RWPE2 (cell line): ENCODE data around the gene MRPL40.

Experiments used
- ATAC-seq: fragments of 200-7000 bp; cut with Tn5 transposase; 3 replicates; pipeline ENCODE4 v1.9.1; 2021; ENCODE audit warnings: low read depth
- DNase-seq: peaks from one replicate; pipeline ENCODE4 v3.0.0-alpha.2; 2020; ENCODE audit warnings: low spot score
- H3K27ac ChIP-seq: fragments of 450-650 bp; 2 replicates; pipeline ENCODE4 v1.5.1; 2017; ENCODE audit warnings: mild to moderate bottlenecking; ENCODE audit not compliant: poor library complexity, severe bottlenecking
- H3K27me3 ChIP-seq: fragments of 250-450 bp; sonication (Bioruptor Pico); 2 replicates; pipeline ENCODE4 v1.5.1; 2021; ENCODE audit warnings: mild to moderate bottlenecking, moderate library complexity; ENCODE audit not compliant: insufficient read depth, poor library complexity, severe bottlenecking
- H3K36me3 ChIP-seq: fragments of 250-450 bp; sonication (Bioruptor Pico); 2 replicates; pipeline ENCODE4 v1.5.1; 2020; ENCODE audit warnings: low read depth, mild to moderate bottlenecking, moderate library complexity
- H3K4me1 ChIP-seq: fragments of 250-450 bp; sonication (Bioruptor Pico); 2 replicates; pipeline ENCODE4 v1.5.1; 2021; ENCODE audit warnings: mild to moderate bottlenecking, moderate library complexity; ENCODE audit not compliant: insufficient read depth, poor library complexity, severe bottlenecking
- H3K4me3 ChIP-seq: fragments of 250-450 bp; sonication (Bioruptor Pico); 2 replicates; pipeline ENCODE4 v1.5.1; 2021; ENCODE audit warnings: mild to moderate bottlenecking, moderate library complexity; ENCODE audit not compliant: severe bottlenecking
- H3K9me3 ChIP-seq: fragments of 250-450 bp; sonication (Bioruptor Pico); 2 replicates; pipeline ENCODE4 v1.5.1; 2021; ENCODE audit warnings: mild to moderate bottlenecking, moderate library complexity; ENCODE audit not compliant: severe bottlenecking
- CTCF ChIP-seq: fragments of 450-650 bp; IDR thresholded peaks from one replicate; pipeline ENCODE4 v1.5.1; 2017; ENCODE audit warnings: mild to moderate bottlenecking, moderate library complexity; ENCODE audit not compliant: poor library complexity, severe bottlenecking

The MRPL40 gene

GRCh38 chr22:19471572-19471971 lies 39.2 kb downstream of the MRPL40 start:
- no peaks in the 10 kb centered on the region for H3K27me3 ChIP-seq
- no peaks in the 10 kb centered on the region for H3K4me1 ChIP-seq
- no peak overlapping the region for H3K4me3 ChIP-seq
- DNase-seq (no peak), ATAC-seq (no peak)
- H3K36me3 ChIP-seq = peaks cover 87% of the 10 kb centered on the region
- no peak for TF ChIP-seq CTCF
- H3K27ac ChIP-seq = no peak overlapping the region
- no peaks in the 10 kb centered on the region for H3K9me3 ChIP-seq

DNA sequence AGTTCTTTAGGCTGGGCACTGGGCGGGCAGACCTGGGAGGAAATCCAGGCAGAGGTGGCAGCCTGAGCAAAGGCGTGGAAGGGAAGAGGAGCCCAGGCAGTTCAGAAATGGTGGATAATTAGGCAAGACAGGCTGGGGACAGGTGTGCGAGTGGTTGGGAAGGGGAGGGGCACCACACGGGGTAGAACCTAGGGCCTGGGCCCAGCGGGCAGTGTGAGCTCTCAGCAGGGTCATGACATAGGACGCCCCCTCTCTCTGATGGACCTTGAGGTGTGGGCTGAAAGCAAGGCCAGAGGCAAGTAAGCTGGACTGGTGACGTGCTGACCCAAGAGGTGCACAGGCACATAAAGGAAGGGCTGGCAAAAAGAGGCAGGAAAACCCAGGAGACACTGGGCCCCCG lies 39.9 kb downstream of the MRPL40 start:
- ATAC-seq (no peak), DNase-seq (no peak)
- H3K36me3 ChIP-seq = peaks cover 83% of the 10 kb centered on the region
- peaks cover 3% of the 10 kb centered on the region for H3K4me1 ChIP-seq
- H3K4me3 ChIP-seq = no peak overlapping the region
- no peak for TF ChIP-seq CTCF
- H3K27me3 ChIP-seq = no peaks in the 10 kb centered on the region
- H3K27ac ChIP-seq = no peak overlapping the region
- no peaks in the 10 kb centered on the region for H3K9me3 ChIP-seq

GRCh38 chr22:19473578-19473977 lies 41.2 kb downstream of the MRPL40 start:
- Histone ChIP-seq H3K36me3 (peaks cover 70% of the 10 kb centered on the region), H3K9me3 (no peaks in the 10 kb centered on the region), H3K27ac (no peak overlapping the region), H3K27me3 (no peaks in the 10 kb centered on the region), H3K4me1 (peaks cover 6% of the 10 kb centered on the region), H3K4me3 (no peak overlapping the region)
- ATAC-seq (peak; percentile 55), DNase-seq (no peak)
- peak; percentile 11 for TF ChIP-seq CTCF

- Histone ChIP-seq H3K4me1 (peaks cover 10% of the 10 kb centered on the region), H3K9me3 (no peaks in the 10 kb centered on the region), H3K27ac (no peak overlapping the region), H3K27me3 (no peaks in the 10 kb centered on the region), H3K4me3 (no peak overlapping the region), H3K36me3 (peaks cover 52% of the 10 kb centered on the region)
- ATAC-seq (no peak), DNase-seq (no peak)
- TF ChIP-seq CTCF = no peak
Measured at GRCh38 chr22:19476023-19476422, 43.7 kb downstream of the MRPL40 start.

DNA sequence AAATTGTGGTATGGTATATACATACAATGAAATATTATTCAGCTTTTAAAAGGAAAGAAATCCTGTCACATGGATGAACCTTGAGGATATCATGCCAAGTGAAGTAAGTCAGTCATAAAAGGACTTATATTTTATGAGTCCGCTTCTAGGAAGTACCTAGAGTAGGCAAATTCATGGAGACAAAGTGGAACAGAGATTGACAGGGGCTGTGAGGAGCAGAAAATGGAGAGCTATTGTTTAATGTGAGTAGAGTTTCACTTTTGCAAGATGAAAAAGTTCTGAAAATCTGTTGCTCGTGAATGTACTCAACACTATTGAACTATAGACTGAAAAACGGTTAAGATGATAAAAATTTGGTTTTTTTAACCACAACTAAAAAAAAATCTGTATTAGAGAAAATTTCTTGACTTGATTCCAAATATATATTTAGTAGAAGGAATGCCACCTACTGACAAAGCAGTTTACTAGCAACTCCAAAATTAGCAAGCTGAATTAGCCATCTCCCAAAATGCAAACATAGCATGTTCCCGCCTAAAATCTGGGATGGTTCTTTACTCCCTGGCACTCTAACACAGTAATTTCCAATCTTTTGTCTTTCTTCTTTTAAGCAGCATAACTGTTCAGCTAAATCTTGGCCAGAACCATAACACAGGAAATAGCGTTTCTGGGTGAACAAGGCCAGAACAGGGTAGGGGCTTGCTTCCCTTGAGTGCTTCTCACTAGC lies 45.1 kb downstream of the MRPL40 start:
- H3K36me3 ChIP-seq = peaks cover 52% of the 10 kb centered on the region
- H3K9me3 ChIP-seq = no peaks in the 10 kb centered on the region
- peak overlapping the region; percentile 99 for H3K27ac ChIP-seq
- TF ChIP-seq CTCF = peak; percentile 55
- ATAC-seq (no peak), DNase-seq (no peak)
- no peaks in the 10 kb centered on the region for H3K27me3 ChIP-seq
- H3K4me3 ChIP-seq = peak overlapping the region; percentile 66
- peaks cover 17% of the 10 kb centered on the region for H3K4me1 ChIP-seq
